HEK293T (cell line): Measurements from ENCODE around the gene CADPS2.

ENCODE experiments used
- FOXM1 ChIP-seq: fragments of 450-650 bp; IDR thresholded peaks from 2 replicates; pipeline ENCODE4 v1.6.1; 2017; ENCODE audit warnings: mild to moderate bottlenecking, borderline replicate concordance
- SP1 ChIP-seq: fragments of 450-650 bp; IDR thresholded peaks from 2 replicates; pipeline ENCODE4 v1.6.1; 2017

DNA sequence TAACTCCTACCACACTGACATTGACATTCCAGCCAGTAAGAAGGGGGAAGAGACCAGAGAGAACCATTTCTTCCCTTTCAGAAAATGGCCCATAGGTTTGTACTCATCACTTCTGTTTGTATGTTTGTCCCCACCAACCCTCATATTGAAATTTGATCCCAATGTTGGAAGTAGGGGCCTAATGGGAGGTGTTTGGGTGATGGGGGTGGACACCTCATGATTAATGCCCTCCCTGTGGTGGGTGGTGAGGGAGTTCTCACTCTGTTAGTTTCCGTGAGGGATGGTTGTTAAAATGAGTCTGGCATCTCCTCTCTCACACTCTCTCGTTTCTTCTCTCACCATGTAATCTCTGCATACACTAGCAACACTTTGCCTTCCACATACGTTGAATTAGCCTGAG is 21.4 kb downstream of the CADPS2 start:
- TF ChIP-seq FOXM1 (no peak), SP1 (no peak)
